Keratinocyte (primary cell): ENCODE results near the gene KLHL6. TPM values are rescaled to one million over a fixed set of nuclear protein-coding genes. Genes with fewer than 3 reads are reported as not detected.
"Not testable (repeated sequence)": the region's sequence is repeated elsewhere in the genome, so short reads cannot be mapped to it uniquely, and the experiment has no call there.

Experiments
- DNase-seq: peaks from one replicate; pipeline ENCODE4 v3.0.0-alpha.2; 2011; ENCODE audit warnings: low read depth, missing footprints, low spot score
- FAIRE-seq: peaks from 2 replicates; lab custom pipeline; 2011; peaks lifted over from hg19 to GRCh38; lab: Jason Lieb, UNC
- H2AFZ ChIP-seq: 2 replicates; pipeline ENCODE4 v1.6.0; 2012; ENCODE audit warnings: low read length, control low read depth, inconsistent platforms; ENCODE audit not compliant: control insufficient read depth
- H3K27ac ChIP-seq: 2 replicates; pipeline ENCODE4 v1.5.1; 2011; ENCODE audit warnings: low read length; ENCODE audit not compliant: control insufficient read depth, insufficient read depth
- H3K27me3 ChIP-seq: 3 replicates; pipeline ENCODE4 v1.6.0; 2011; ENCODE audit warnings: low read length; ENCODE audit not compliant: control insufficient read depth, insufficient read depth; ENCODE audit errors: extremely low read depth
- H3K36me3 ChIP-seq, 2 experiments: 2 replicates in 1 of 2; 3 replicates in 1 of 2; pipeline ENCODE4 v1.5.1; 2011; ENCODE audit warnings: low read length in 2 of 2, mild to moderate bottlenecking in 1 of 2; ENCODE audit not compliant: control insufficient read depth in 2 of 2, insufficient read depth in 2 of 2; ENCODE audit errors: extremely low read depth in 1 of 2
- H3K4me1 ChIP-seq: 3 replicates; pipeline ENCODE4 v1.5.1; 2011; ENCODE audit warnings: low read length; ENCODE audit not compliant: control insufficient read depth, insufficient read depth; ENCODE audit errors: extremely low read depth
- H3K4me2 ChIP-seq: 3 replicates; pipeline ENCODE4 v1.6.0; 2011; ENCODE audit warnings: low read depth, low read length; ENCODE audit not compliant: control insufficient read depth, insufficient read depth; ENCODE audit errors: extremely low read depth
- H3K4me3 ChIP-seq, 3 experiments: fragments of 200-600 bp in 1 of 3; sonication (generic) in 1 of 3; 2 replicates in 2 of 3; 3 replicates in 1 of 3; pipeline ENCODE4 v1.5.1; 2011 to 2016; ENCODE audit warnings: low read length in 3 of 3, mild to moderate bottlenecking in 3 of 3, control low read depth in 2 of 3, inconsistent platforms in 1 of 3, low read depth in 1 of 3, mixed read lengths in 1 of 3, mixed run types in 1 of 3, moderate library complexity in 1 of 3; ENCODE audit not compliant: control insufficient read depth in 2 of 3, insufficient read depth in 2 of 3; ENCODE audit errors: extremely low read depth in 1 of 3
- H3K79me2 ChIP-seq: 2 replicates; pipeline ENCODE4 v1.6.0; 2012; ENCODE audit warnings: low read length; ENCODE audit not compliant: control insufficient read depth, insufficient read depth
- H3K9ac ChIP-seq: 3 replicates; pipeline ENCODE4 v1.6.0; 2011; ENCODE audit warnings: low read length; ENCODE audit not compliant: control insufficient read depth, insufficient read depth; ENCODE audit errors: extremely low read depth
- H3K9me1 ChIP-seq: 3 replicates; pipeline ENCODE4 v1.6.0; 2011; ENCODE audit warnings: low read length; ENCODE audit not compliant: control insufficient read depth, insufficient read depth; ENCODE audit errors: extremely low read depth
- H3K9me3 ChIP-seq: 2 replicates; pipeline ENCODE4 v1.5.1; 2012; ENCODE audit warnings: low read depth, low read length; ENCODE audit not compliant: control insufficient read depth
- H4K20me1 ChIP-seq: 3 replicates; pipeline ENCODE4 v1.6.0; 2011; ENCODE audit warnings: low read length; ENCODE audit not compliant: control insufficient read depth, insufficient read depth; ENCODE audit errors: extremely low read depth
- EZH2 ChIP-seq: IDR thresholded peaks from one replicate; pipeline ENCODE4 v1.6.1; 2012; ENCODE audit warnings: inconsistent platforms, mild to moderate bottlenecking, low read length, moderate library complexity
- dilution Hi-C: fragments of 300-500 bp; cut with MboI; formaldehyde crosslinking; loops from one replicate; pipeline ENCODE4 v1.7.0; 2020; ENCODE audit warnings: low sequenced_read_pairs; ENCODE audit not compliant: extremely low pct_ligation_motif_present
- polyA plus RNA-seq, 5 experiments: library from polyadenylated mRNA; depleted of rRNA in 3 of 5; stranded (reverse) in 3 of 5; stranded (forward) in 1 of 5; unstranded in 1 of 5; fragments of >200 nt; gene quantifications; 1 replicate in 1 of 5; 2 replicates in 3 of 5; 3 replicates in 1 of 5; pipeline versions ENCODE4 v1.2.1 to v1.2.3, GENCODE V29; 2011 to 2012; ENCODE audit warnings: missing spikeins in 2 of 5, low read depth in 1 of 5, low replicate concordance in 1 of 5
- TF ChIP-seq, protein P1 (sequence below), 3 experiments: IDR thresholded peaks in 1 of 3; conservative IDR thresholded peaks in 1 of 3; optimal IDR thresholded peaks in 1 of 3; 2 replicates in 2 of 3; 3 replicates in 1 of 3; pipeline versions ENCODE3 to v1.5.1; 2011; ENCODE audit warnings: low read length in 3 of 3, mild to moderate bottlenecking in 3 of 3, moderate library complexity in 2 of 3, control low read depth in 1 of 3, inconsistent platforms in 1 of 3; ENCODE audit not compliant: insufficient read depth in 2 of 3; ENCODE audit errors: extremely low read depth in 1 of 3

The KLHL6 gene
- polyA plus RNA-seq, 1 donor (not counting 4 experiments of a cell fraction or from before 2014, with no cell fraction given): 0.10 TPM

DNA sequence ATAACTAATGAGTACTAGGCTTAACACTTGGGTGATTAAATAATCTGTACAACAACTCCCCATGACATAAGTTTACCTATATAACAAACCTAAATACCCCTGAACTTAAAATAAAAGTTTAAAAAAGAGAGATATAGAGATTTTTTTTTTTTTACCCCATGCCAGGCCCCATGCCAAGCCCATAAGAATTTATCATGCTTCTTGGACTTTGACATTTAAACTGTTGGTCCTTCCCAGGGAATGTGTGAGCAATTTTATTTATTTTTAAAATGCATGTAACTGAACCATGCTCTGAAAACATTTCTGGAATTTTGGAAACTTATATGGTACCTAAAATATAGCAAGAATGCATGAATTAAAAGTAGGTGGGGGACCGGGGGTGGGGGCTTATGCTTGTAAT lies 26.3 kb downstream of the KLHL6 start:
- H3K79me2 ChIP-seq: no peaks in the 10 kb centered on the region
- DNase-seq (no peak), FAIRE-seq (no peak)
- no peak overlapping the region for H3K4me3 ChIP-seq
- dilution Hi-C loops: no loop called here
- H3K27ac ChIP-seq: no peak overlapping the region
- no peak overlapping the region for H2AFZ ChIP-seq
- no peaks in the 10 kb centered on the region for H3K36me3 ChIP-seq
- TF ChIP-seq, protein P1, sequence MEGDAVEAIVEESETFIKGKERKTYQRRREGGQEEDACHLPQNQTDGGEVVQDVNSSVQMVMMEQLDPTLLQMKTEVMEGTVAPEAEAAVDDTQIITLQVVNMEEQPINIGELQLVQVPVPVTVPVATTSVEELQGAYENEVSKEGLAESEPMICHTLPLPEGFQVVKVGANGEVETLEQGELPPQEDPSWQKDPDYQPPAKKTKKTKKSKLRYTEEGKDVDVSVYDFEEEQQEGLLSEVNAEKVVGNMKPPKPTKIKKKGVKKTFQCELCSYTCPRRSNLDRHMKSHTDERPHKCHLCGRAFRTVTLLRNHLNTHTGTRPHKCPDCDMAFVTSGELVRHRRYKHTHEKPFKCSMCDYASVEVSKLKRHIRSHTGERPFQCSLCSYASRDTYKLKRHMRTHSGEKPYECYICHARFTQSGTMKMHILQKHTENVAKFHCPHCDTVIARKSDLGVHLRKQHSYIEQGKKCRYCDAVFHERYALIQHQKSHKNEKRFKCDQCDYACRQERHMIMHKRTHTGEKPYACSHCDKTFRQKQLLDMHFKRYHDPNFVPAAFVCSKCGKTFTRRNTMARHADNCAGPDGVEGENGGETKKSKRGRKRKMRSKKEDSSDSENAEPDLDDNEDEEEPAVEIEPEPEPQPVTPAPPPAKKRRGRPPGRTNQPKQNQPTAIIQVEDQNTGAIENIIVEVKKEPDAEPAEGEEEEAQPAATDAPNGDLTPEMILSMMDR (optimal IDR thresholded peaks at IDR 0.05 in 1 of 3, IDR thresholded peaks at IDR 0.05 in 1 of 3, conservative IDR thresholded peaks at IDR 0.05 in 1 of 3; ENCODE audit: extremely low read depth in 1 of 3, insufficient read depth in 2 of 3, low read length in 3 of 3): no peak
- TF ChIP-seq EZH2: no peak
- H3K4me1 ChIP-seq: peaks cover 3% of the 10 kb centered on the region
- no peak overlapping the region for H3K4me2 ChIP-seq
- H3K9ac ChIP-seq: no peak overlapping the region
- no peaks in the 10 kb centered on the region for H3K9me1 ChIP-seq
- H3K27me3 ChIP-seq: peaks cover 8% of the 10 kb centered on the region
- no peaks in the 10 kb centered on the region for H4K20me1 ChIP-seq
- H3K9me3 ChIP-seq: no peaks in the 10 kb centered on the region

DNA sequence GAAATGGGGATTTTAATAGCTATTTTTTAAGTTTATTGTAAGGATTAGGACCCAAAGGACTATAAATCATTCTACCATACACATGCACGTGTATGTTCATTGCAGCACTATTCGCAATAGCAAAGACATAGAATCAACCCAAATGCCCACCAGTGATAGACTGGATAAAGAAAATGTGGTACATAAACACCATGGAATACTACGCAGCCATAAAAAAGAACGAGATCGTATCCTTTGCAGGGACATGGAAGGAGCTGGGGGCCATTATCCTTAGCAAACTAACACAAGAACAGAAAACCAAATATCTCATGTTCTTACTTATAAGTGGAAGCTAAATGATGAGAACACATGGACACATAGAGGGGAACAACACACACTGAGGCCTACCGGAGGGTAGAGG lies 26.7 kb downstream of the KLHL6 start:
- dilution Hi-C loops, H3K4me1 ChIP-seq, FAIRE-seq, DNase-seq, H3K36me3 ChIP-seq, H3K27ac ChIP-seq, H3K9me1 ChIP-seq, H3K27me3 ChIP-seq, H3K9ac ChIP-seq, H3K4me3 ChIP-seq, H2AFZ ChIP-seq, H4K20me1 ChIP-seq, H3K9me3 ChIP-seq, H3K79me2 ChIP-seq, H3K4me2 ChIP-seq: not testable (repeated sequence)
